G401 (cell line): Measurements from ENCODE around the gene FUCA2. TPM values are rescaled to one million over a fixed set of nuclear protein-coding genes. Genes with fewer than 3 reads are reported as not detected.
A peak's percentile ranks its signal among the peaks of the same experiment; 100 is the strongest.
"Not testable (repeated sequence)": the region's sequence is repeated elsewhere in the genome, so short reads cannot be mapped to it uniquely, and the experiment has no call there.

Experiments
- DNase-seq: peaks from one replicate; pipeline ENCODE4 v3.0.0-alpha.2; 2015; ENCODE audit warnings: low spot score
- in situ Hi-C: cut with HindIII; loops from 2 replicates; pipeline ENCODE4 v1.10.0; 2016; ENCODE audit warnings: low sequenced_read_pairs, mixed read lengths
- total RNA-seq: library from RNA; depleted of rRNA; stranded (reverse); fragments of >200 nt; shearing (Covaris generic); gene quantifications from 2 replicates; pipeline ENCODE4 v1.2.3, GENCODE V29; 2014

The FUCA2 gene
- total RNA-seq, 1 experiment from 2014 or later: 54.7 TPM

GRCh38 chr6:143506620-143507019 is 4.9 kb downstream of the FUCA2 start:
- in situ Hi-C loops: no loop called here
- DNase-seq: no peak

- DNase-seq: no peak
- in situ Hi-C loops: no loop called here
These were observed 5.3 kb downstream of the FUCA2 start for GRCh38 chr6:143506199-143506598.

GRCh38 chr6:143505537-143505936 is 6.0 kb downstream of the FUCA2 start:
- DNase-seq: no peak
- in situ Hi-C loops: no loop called here

GRCh38 chr6:143505111-143505510 is 6.4 kb downstream of the FUCA2 start:
- in situ Hi-C loops: no loop called here
- DNase-seq: no peak

GRCh38 chr6:143504369-143504768 is 7.2 kb downstream of the FUCA2 start:
- DNase-seq: no peak
- in situ Hi-C loops: no loop called here

GRCh38 chr6:143501851-143502250 is 9.7 kb downstream of the FUCA2 start:
- in situ Hi-C loops: no loop called here
- DNase-seq: peak; percentile 18

GRCh38 chr6:143498428-143498827 is 13.1 kb downstream of the FUCA2 start:
- in situ Hi-C loops: no loop called here
- DNase-seq: no peak

- DNase-seq: no peak
- in situ Hi-C loops: no loop called here
These were observed 14.5 kb downstream of the FUCA2 start for GRCh38 chr6:143496974-143497373.

GRCh38 chr6:143490775-143491174 is 20.7 kb downstream of the FUCA2 start:
- in situ Hi-C loops: no loop called here
- no peak for DNase-seq

- in situ Hi-C loops: no loop called here
These were observed 21.3 kb downstream of the FUCA2 start for GRCh38 chr6:143490244-143490643.

GRCh38 chr6:143486752-143487151 is 24.8 kb downstream of the FUCA2 start:
- DNase-seq: no peak
- in situ Hi-C loops: no loop called here

More at GRCh38 chr6:143490244-143490643, 21.3 kb downstream of the FUCA2 start:
- no peak for DNase-seq

- DNase-seq: no peak
- in situ Hi-C loops: no loop called here
These were observed 25.6 kb downstream of the FUCA2 start for GRCh38 chr6:143485967-143486366.

GRCh38 chr6:143482593-143482992 is 28.9 kb downstream of the FUCA2 start:
- in situ Hi-C loops: no loop called here
- DNase-seq: no peak

- DNase-seq: no peak
- in situ Hi-C loops: no loop called here
These were observed 32.9 kb downstream of the FUCA2 start for GRCh38 chr6:143478479-143479062.

- DNase-seq: no peak
- in situ Hi-C loops: no loop called here
These were observed 35.0 kb downstream of the FUCA2 start for GRCh38 chr6:143476545-143476944.

GRCh38 chr6:143471822-143472221 is 39.7 kb downstream of the FUCA2 start:
- in situ Hi-C loops: no loop called here
- no peak for DNase-seq

- DNase-seq, in situ Hi-C loops: not testable (repeated sequence)
These were observed 42.7 kb downstream of the FUCA2 start for GRCh38 chr6:143468823-143469222.

GRCh38 chr6:143468026-143468425 is 43.5 kb downstream of the FUCA2 start:
- in situ Hi-C loops: no loop called here
- DNase-seq: no peak

- no peak for DNase-seq
- in situ Hi-C loops: no loop called here
These were observed 46.0 kb downstream of the FUCA2 start for GRCh38 chr6:143465546-143465945.

- in situ Hi-C loops: no loop called here
- no peak for DNase-seq
These were observed 53.8 kb downstream of the FUCA2 start for GRCh38 chr6:143457563-143458359.

GRCh38 chr6:143451531-143451930 is 60.0 kb downstream of the FUCA2 start:
- in situ Hi-C loops: no loop called here
- DNase-seq: peak; percentile 9
